Midbrain (tissue), 1 donor: ENCODE measurements around the gene NINL.
"Not testable (repeated sequence)": the region's sequence is repeated elsewhere in the genome, so short reads cannot be mapped to it uniquely, and the experiment has no call there.

Experiments
- DNase-seq: peaks from one replicate; lab custom pipeline; 2025; lab: John Stamatoyannopoulos, UW

NINL gene

GRCh38 chr20:25584905-25585704, at the start of gene NINL:
NINL (minus strand) TSS chr20:25585531; CDS start chr20:25526587, 58,944 bp downstream.
- DNase-seq = peak; percentile 19

GRCh38 chr20:25632940-25633790, 47.8 kb upstream of the NINL start:
- no peak for DNase-seq

- DNase-seq = not testable (repeated sequence)
Observed at GRCh38 chr20:25630615-25631014, 45.3 kb upstream of the NINL start.

GRCh38 chr20:25629816-25630499, 44.6 kb upstream of the NINL start:
- no peak for DNase-seq

GRCh38 chr20:25626779-25627178, 41.4 kb upstream of the NINL start:
- no peak for DNase-seq

- DNase-seq = no peak
Observed at GRCh38 chr20:25624500-25624939, 39.2 kb upstream of the NINL start.

GRCh38 chr20:25623736-25624499, 38.6 kb upstream of the NINL start, which contains the start of gene NANP:
NANP (minus strand) TSS chr20:25624014; CDS start chr20:25623948, 66 bp downstream.
- DNase-seq = peak; percentile 95

GRCh38 chr20:25623225-25623735, 37.9 kb upstream of the NINL start:
- DNase-seq = peak; percentile 15

- DNase-seq = no peak
Observed at GRCh38 chr20:25622450-25623224, 37.3 kb upstream of the NINL start.

- no peak for DNase-seq
Observed at GRCh38 chr20:25622049-25622448, 36.7 kb upstream of the NINL start.

GRCh38 chr20:25619514-25619913, 34.2 kb upstream of the NINL start:
- DNase-seq = no peak

- DNase-seq = no peak
Observed at GRCh38 chr20:25608774-25609173, 23.4 kb upstream of the NINL start.

GRCh38 chr20:25606094-25606695, 20.9 kb upstream of the NINL start:
- DNase-seq = no peak

GRCh38 chr20:25605148-25605547, 19.8 kb upstream of the NINL start:
- DNase-seq = no peak

GRCh38 chr20:25604611-25605010, 19.3 kb upstream of the NINL start:
- no peak for DNase-seq

GRCh38 chr20:25602914-25603309, 17.6 kb upstream of the NINL start:
- not testable (repeated sequence) for DNase-seq

GRCh38 chr20:25602191-25602913, 17.0 kb upstream of the NINL start:
- DNase-seq = not testable (repeated sequence)

- no peak for DNase-seq
Observed at GRCh38 chr20:25601659-25602058, 16.3 kb upstream of the NINL start.

- DNase-seq = no peak
Observed at GRCh38 chr20:25600632-25601031, 15.3 kb upstream of the NINL start.
